ENCODE measurements around the gene QSOX2.

DNA sequence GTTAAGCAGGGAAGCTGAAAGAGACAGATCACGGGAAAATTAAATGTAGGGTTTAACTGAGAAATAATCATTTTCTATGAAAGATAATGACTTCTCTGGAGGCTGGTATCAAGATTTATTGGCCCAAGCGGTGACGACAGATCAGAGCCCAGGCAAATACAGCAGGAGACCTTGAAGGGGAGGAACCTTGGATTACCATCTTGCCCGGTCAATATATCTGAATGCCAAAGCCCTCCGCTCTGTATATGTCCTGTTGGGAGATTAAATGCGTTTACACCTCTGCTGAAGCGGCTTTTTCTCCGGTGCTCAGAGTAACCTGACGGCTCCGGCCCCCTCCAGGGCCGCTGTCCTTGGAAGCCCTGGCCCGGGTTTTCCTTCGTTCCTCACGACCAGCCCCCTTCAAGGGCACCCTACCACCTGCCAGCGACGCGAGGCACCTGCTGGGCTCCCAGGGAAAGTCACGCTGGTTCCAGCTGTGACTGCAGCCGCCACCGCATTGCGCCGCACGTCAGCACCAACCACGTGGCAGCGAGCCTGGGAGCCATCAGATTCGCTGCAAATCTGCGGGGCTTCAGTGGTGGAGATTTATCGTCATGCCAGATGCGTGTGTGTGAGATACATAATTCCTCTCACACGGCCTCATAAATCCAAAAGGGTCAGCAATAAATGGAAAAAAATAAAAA is 4.4 kb upstream of the QSOX2 start:
- no peak for TF ChIP-seq CTCF (IDR thresholded peaks at IDR 0.05)
- TF ChIP-seq POLR2A (IDR thresholded peaks at IDR 0.05): no peak

Data from right lobe of liver (tissue), 4 donors.